Measurements from ENCODE around the gene POC5.

POC5 gene

GRCh38 chr5:75656311-75657003 lies 60.8 kb downstream of the POC5 start:
- H3K36me3 ChIP-seq (ENCODE audit: low read length) = no peaks in the 10 kb centered on the region
- no peak overlapping the region for H3K4me2 ChIP-seq (ENCODE audit: low read depth, low read length, poor library complexity, severe bottlenecking)
- H3K27ac ChIP-seq (ENCODE audit: low read depth, low read length) = no peak overlapping the region
- H2AFZ ChIP-seq (ENCODE audit: low read depth, low read length, severe bottlenecking) = no peak overlapping the region
- no peaks in the 10 kb centered on the region for H4K20me1 ChIP-seq (ENCODE audit: low read depth, low read length)
- no peaks in the 10 kb centered on the region for H3K9me2 ChIP-seq (replicated peaks; ENCODE audit: insufficient read depth, low read length)
- H3K4me3 ChIP-seq (ENCODE audit: insufficient read depth, low read length, poor library complexity, severe bottlenecking) = no peak overlapping the region
- no peaks in the 10 kb centered on the region for H3F3A ChIP-seq (ENCODE audit: insufficient read depth)
- no peaks in the 10 kb centered on the region for H3K9me3 ChIP-seq (ENCODE audit: insufficient read depth, low read length)
- no peaks in the 10 kb centered on the region for H3K79me2 ChIP-seq (ENCODE audit: insufficient read depth, low read length)
- no peak for TF ChIP-seq CTCF (IDR thresholded peaks at IDR 0.05; ENCODE audit: insufficient read depth, low read length, poor library complexity, severe bottlenecking)
- no peak for TF ChIP-seq EZH2phosphoT487 (conservative IDR thresholded peaks at IDR 0.05; ENCODE audit: low read length)
- no peak overlapping the region for H3K9ac ChIP-seq (ENCODE audit: low read length)
- no peaks in the 10 kb centered on the region; the same call in 1 of the 2 replicates for H3K27me3 ChIP-seq (ENCODE audit: low read length)

GRCh38 chr5:75654693-75655295 lies 62.4 kb downstream of the POC5 start:
- H3K4me2 ChIP-seq (ENCODE audit: low read depth, low read length, poor library complexity, severe bottlenecking) = no peak overlapping the region

GRCh38 chr5:75653521-75653920 lies 63.7 kb downstream of the POC5 start:
- H4K20me1 ChIP-seq (ENCODE audit: low read depth, low read length) = no peaks in the 10 kb centered on the region
- no peaks in the 10 kb centered on the region for H3K36me3 ChIP-seq (ENCODE audit: low read length)
- no peaks in the 10 kb centered on the region for H3F3A ChIP-seq (ENCODE audit: insufficient read depth)
- H3K27me3 ChIP-seq (ENCODE audit: low read length) = no peaks in the 10 kb centered on the region
- no peak overlapping the region for H3K4me3 ChIP-seq (ENCODE audit: insufficient read depth, low read length, poor library complexity, severe bottlenecking)
- TF ChIP-seq EZH2phosphoT487 (conservative IDR thresholded peaks at IDR 0.05; ENCODE audit: low read length) (no peak), CTCF (IDR thresholded peaks at IDR 0.05; ENCODE audit: insufficient read depth, low read length, poor library complexity, severe bottlenecking) (no peak)
- H3K9me3 ChIP-seq (ENCODE audit: insufficient read depth, low read length) = no peaks in the 10 kb centered on the region
- no peak overlapping the region for H3K4me2 ChIP-seq (ENCODE audit: low read depth, low read length, poor library complexity, severe bottlenecking)
- H3K9me2 ChIP-seq (replicated peaks; ENCODE audit: insufficient read depth, low read length) = no peaks in the 10 kb centered on the region
- H3K9ac ChIP-seq (ENCODE audit: low read length) = no peak overlapping the region
- H3K27ac ChIP-seq (ENCODE audit: low read depth, low read length) = no peak overlapping the region
- H3K79me2 ChIP-seq (ENCODE audit: insufficient read depth, low read length) = no peaks in the 10 kb centered on the region
- no peak overlapping the region for H2AFZ ChIP-seq (ENCODE audit: low read depth, low read length, severe bottlenecking)

More at GRCh38 chr5:75654693-75655295, 62.4 kb downstream of the POC5 start:
- Histone ChIP-seq H3K9me2 (replicated peaks; ENCODE audit: insufficient read depth, low read length) (no peaks in the 10 kb centered on the region), H3K36me3 (ENCODE audit: low read length) (no peaks in the 10 kb centered on the region), H3F3A (ENCODE audit: insufficient read depth) (no peaks in the 10 kb centered on the region), H3K9me3 (ENCODE audit: insufficient read depth, low read length) (no peaks in the 10 kb centered on the region), H3K4me3 (ENCODE audit: insufficient read depth, low read length, poor library complexity, severe bottlenecking) (no peak overlapping the region), H4K20me1 (ENCODE audit: low read depth, low read length) (no peaks in the 10 kb centered on the region), H3K9ac (ENCODE audit: low read length) (no peak overlapping the region), H3K27ac (ENCODE audit: low read depth, low read length) (no peak overlapping the region), H2AFZ (ENCODE audit: low read depth, low read length, severe bottlenecking) (no peak overlapping the region), H3K27me3 (ENCODE audit: low read length) (no peaks in the 10 kb centered on the region), H3K79me2 (ENCODE audit: insufficient read depth, low read length) (no peaks in the 10 kb centered on the region)
- no peak for TF ChIP-seq EZH2phosphoT487 (conservative IDR thresholded peaks at IDR 0.05; ENCODE audit: low read length)

Data from SU-DHL-6 (cell line).